GM10248 (cell line): ENCODE results near the gene RBM38.

Source experiments
- CTCF ChIA-PET: fragments of 300-600 bp; sonication (Branson Sonifier 250); formaldehyde crosslinking; extraction: SDS; loops from one replicate; lab custom pipeline; 2021; ENCODE audit warnings: antibody characterized with exemption; lab: Yijun Ruan, JAX
- POLR2A ChIA-PET: fragments of 350-650 bp; sonication (Branson Sonifier 250); formaldehyde crosslinking; extraction: SDS; loops from one replicate; lab custom pipeline; 2020; ENCODE audit warnings: antibody characterized with exemption; lab: Yijun Ruan, JAX
- DNase-seq: peaks from one replicate; pipeline ENCODE4 v3.0.0; 2012; ENCODE audit errors: extremely low spot score
- CTCF ChIP-seq: IDR thresholded peaks from 2 replicates; pipeline ENCODE4 v1.5.1; 2012; ENCODE audit warnings: mild to moderate bottlenecking, low read depth; ENCODE audit errors: extremely low read depth, missing control alignments, control extremely low read depth

Gene RBM38

GRCh38 chr20:57440678-57441509 lies 49.7 kb downstream of the RBM38 start:
- ChIA-PET POLR2A (no interaction called here), CTCF (interaction anchor here (0.8 kb wide), 1 partner anchor 13 kb away, joined by 3 read pairs; no protein-coding TSS in a partner anchor)
- TF ChIP-seq CTCF, result no peak
- no peak for DNase-seq

GRCh38 chr20:57441510-57442154 lies 50.4 kb downstream of the RBM38 start:
- POLR2A ChIA-PET, result no interaction called here
- no peak for TF ChIP-seq CTCF
- no peak for DNase-seq
- CTCF ChIA-PET, result interaction anchor here (0.8 kb wide), 1 partner anchor 14 kb away, joined by 3 read pairs; no protein-coding TSS in a partner anchor

GRCh38 chr20:57442158-57442887 lies 51.1 kb downstream of the RBM38 start:
- ChIA-PET POLR2A (no interaction called here), CTCF (no interaction called here)
- no peak for TF ChIP-seq CTCF
- no peak for DNase-seq

- ChIA-PET POLR2A (no interaction called here), CTCF (no interaction called here)
Observed at GRCh38 chr20:57442888-57443239, 51.7 kb downstream of the RBM38 start.

GRCh38 chr20:57443349-57444265 lies 52.4 kb downstream of the RBM38 start:
- CTCF ChIA-PET, result no interaction called here
- POLR2A ChIA-PET, result no interaction called here
- TF ChIP-seq CTCF, result no peak
- DNase-seq, result no peak

More at GRCh38 chr20:57442888-57443239, 51.7 kb downstream of the RBM38 start:
- no peak for TF ChIP-seq CTCF
- no peak for DNase-seq
